Fibroblast of lung (primary cell): ENCODE measurements around the gene EEF2K. TPM values are rescaled to one million over a fixed set of nuclear protein-coding genes. Genes with fewer than 3 reads are reported as not detected.

Experiments used
- DNase-seq, 2 donors: peaks; one replicate each; pipeline versions ENCODE4 v3.0.0 to v3.0.0-alpha.2; 2010; ENCODE audit warnings: low read depth in 2 of 2
- H2AFZ ChIP-seq: 2 replicates; pipeline ENCODE4 v1.5.1; 2012; ENCODE audit warnings: low read length, control low read depth, inconsistent platforms
- H3K27ac ChIP-seq: 2 replicates; pipeline ENCODE4 v1.5.1; 2011; ENCODE audit warnings: low read length, control low read depth; ENCODE audit not compliant: insufficient read depth
- H3K27me3 ChIP-seq: 2 replicates; pipeline ENCODE4 v1.5.1; 2011; ENCODE audit warnings: mild to moderate bottlenecking, low read length; ENCODE audit not compliant: control insufficient read depth, insufficient read depth
- H3K36me3 ChIP-seq: 2 replicates; pipeline ENCODE4 v1.5.1; 2011; ENCODE audit warnings: low read length; ENCODE audit not compliant: control insufficient read depth, insufficient read depth
- H3K4me1 ChIP-seq: 2 replicates; pipeline ENCODE4 v1.5.1; 2011; ENCODE audit warnings: low read length; ENCODE audit not compliant: control insufficient read depth, insufficient read depth; ENCODE audit errors: extremely low read depth
- H3K4me2 ChIP-seq: 2 replicates; pipeline ENCODE4 v1.5.1; 2011; ENCODE audit warnings: low read length, control low read depth; ENCODE audit not compliant: insufficient read depth; ENCODE audit errors: extremely low read depth
- H3K4me3 ChIP-seq, 4 experiments: fragments of 200-600 bp in 1 of 4; sonication (generic) in 1 of 4; replicated peaks in 1 of 4; 2 replicates each; pipeline ENCODE4 v1.5.1; 2011 to 2016; ENCODE audit warnings: low read length in 4 of 4, low read depth in 3 of 4, mild to moderate bottlenecking in 3 of 4, control low read depth in 2 of 4, inconsistent platforms in 1 of 4, mixed read lengths in 1 of 4; ENCODE audit not compliant: insufficient read depth in 1 of 4; ENCODE audit errors: control extremely low read depth in 1 of 4
- H3K79me2 ChIP-seq: 2 replicates; pipeline ENCODE4 v1.5.1; 2012; ENCODE audit warnings: mild to moderate bottlenecking, low read length, inconsistent platforms; ENCODE audit not compliant: control insufficient read depth, insufficient read depth
- H3K9ac ChIP-seq: 2 replicates; pipeline ENCODE4 v1.5.1; 2011; ENCODE audit warnings: mild to moderate bottlenecking, low read length, control low read depth; ENCODE audit not compliant: insufficient read depth
- H3K9me3 ChIP-seq: 2 replicates; pipeline ENCODE4 v1.5.1; 2012; ENCODE audit warnings: low read depth, low read length; ENCODE audit not compliant: control insufficient read depth, insufficient read depth
- H4K20me1 ChIP-seq: 2 replicates; pipeline ENCODE4 v1.5.1; 2011; ENCODE audit warnings: low read length; ENCODE audit not compliant: control insufficient read depth, insufficient read depth; ENCODE audit errors: extremely low read depth
- EZH2 ChIP-seq: IDR thresholded peaks from 2 replicates; pipeline ENCODE4 v1.5.1; 2012; ENCODE audit warnings: low read length, control low read depth, mild to moderate bottlenecking; ENCODE audit errors: missing control alignments
- polyA plus RNA-seq, 2 donors: library from polyadenylated mRNA; depleted of rRNA in 1 of 2; stranded (reverse) in 1 of 2; unstranded in 1 of 2; fragments of >200 nt; gene quantifications; 2 replicates each; pipeline ENCODE4 v1.2.1, GENCODE V29; 2011 to 2012; ENCODE audit warnings: missing spikeins in 1 of 2
- total RNA-seq: library from RNA; depleted of rRNA; stranded (reverse); fragments of >200 nt; gene quantifications from 2 replicates; pipeline ENCODE4 v1.2.1, GENCODE V29; 2014
- TF ChIP-seq, protein P1 (sequence below), 2 donors: IDR thresholded peaks in 1 of 2; conservative IDR thresholded peaks in 1 of 2; 1 replicate in 1 of 2; 2 replicates in 1 of 2; pipeline ENCODE4 v1.5.1; 2011 to 2012; ENCODE audit warnings: low read length in 2 of 2, control low read depth in 1 of 2, inconsistent platforms in 1 of 2, low read depth in 1 of 2, mild to moderate bottlenecking in 1 of 2

EEF2K gene
- total and polyA plus RNA-seq, 2 donors (not counting 1 experiment from before 2014, with no cell fraction given): 8.9 to 22.6 TPM

DNA sequence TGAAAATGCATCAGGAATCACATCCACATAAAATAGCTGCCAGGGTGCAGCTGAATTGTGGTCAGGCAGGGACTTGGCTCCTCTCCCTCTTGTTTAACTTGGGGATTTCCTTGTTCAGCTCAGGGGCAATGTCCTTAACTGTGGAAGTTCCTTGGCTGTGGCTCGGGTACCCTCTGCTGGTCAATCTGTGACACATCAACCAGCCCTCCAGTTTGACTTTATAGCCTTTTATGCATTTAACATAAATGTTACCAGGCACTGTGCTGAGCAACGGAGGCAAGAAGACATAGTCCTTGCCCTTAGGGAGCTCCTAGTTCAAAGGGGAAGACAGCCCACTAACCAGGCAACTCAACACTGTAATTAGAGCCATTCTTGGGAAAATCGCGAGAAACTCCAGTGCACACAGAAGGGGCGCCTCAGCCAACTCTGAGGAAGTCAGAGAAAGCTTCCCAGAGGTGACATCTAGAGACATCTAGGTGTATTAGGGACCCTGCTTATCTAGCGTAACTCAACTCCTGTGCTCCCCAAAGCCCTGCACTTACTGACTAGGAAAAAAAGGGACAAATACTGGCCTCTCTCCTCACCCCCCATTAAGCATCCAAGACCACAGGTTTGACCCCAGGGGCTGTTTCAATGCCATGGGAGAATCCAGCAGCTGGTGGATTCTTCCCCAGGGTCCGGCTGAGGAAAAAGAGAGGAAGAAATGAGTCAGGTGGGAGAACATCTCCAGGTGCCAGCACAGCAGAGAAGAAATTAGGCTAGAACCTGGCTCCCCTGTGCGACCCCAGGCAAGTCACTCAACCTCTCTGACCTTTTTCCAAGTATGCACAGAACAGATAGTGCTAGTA, 17.3 kb upstream of the EEF2K start:
- H3K36me3 ChIP-seq: no peaks in the 10 kb centered on the region
- no peaks in the 10 kb centered on the region for H3K79me2 ChIP-seq
- H3K4me1 ChIP-seq: peaks cover 8% of the 10 kb centered on the region
- no peak for TF ChIP-seq EZH2
- TF ChIP-seq, protein P1, sequence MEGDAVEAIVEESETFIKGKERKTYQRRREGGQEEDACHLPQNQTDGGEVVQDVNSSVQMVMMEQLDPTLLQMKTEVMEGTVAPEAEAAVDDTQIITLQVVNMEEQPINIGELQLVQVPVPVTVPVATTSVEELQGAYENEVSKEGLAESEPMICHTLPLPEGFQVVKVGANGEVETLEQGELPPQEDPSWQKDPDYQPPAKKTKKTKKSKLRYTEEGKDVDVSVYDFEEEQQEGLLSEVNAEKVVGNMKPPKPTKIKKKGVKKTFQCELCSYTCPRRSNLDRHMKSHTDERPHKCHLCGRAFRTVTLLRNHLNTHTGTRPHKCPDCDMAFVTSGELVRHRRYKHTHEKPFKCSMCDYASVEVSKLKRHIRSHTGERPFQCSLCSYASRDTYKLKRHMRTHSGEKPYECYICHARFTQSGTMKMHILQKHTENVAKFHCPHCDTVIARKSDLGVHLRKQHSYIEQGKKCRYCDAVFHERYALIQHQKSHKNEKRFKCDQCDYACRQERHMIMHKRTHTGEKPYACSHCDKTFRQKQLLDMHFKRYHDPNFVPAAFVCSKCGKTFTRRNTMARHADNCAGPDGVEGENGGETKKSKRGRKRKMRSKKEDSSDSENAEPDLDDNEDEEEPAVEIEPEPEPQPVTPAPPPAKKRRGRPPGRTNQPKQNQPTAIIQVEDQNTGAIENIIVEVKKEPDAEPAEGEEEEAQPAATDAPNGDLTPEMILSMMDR (conservative IDR thresholded peaks at IDR 0.05 in 1 of 2, IDR thresholded peaks at IDR 0.05 in 1 of 2; ENCODE audit: low read depth in 1 of 2, low read length in 2 of 2): peak; percentile 89 to 91
- no peaks in the 10 kb centered on the region for H4K20me1 ChIP-seq
- no peak overlapping the region for H3K4me2 ChIP-seq
- H3K27ac ChIP-seq: no peak overlapping the region
- H3K4me3 ChIP-seq: no peak overlapping the region
- no peaks in the 10 kb centered on the region for H3K9me3 ChIP-seq
- DNase-seq: peak; percentile 87 to 96
- no peak overlapping the region for H2AFZ ChIP-seq
- H3K9ac ChIP-seq: no peak overlapping the region
- H3K27me3 ChIP-seq: no peaks in the 10 kb centered on the region

DNA sequence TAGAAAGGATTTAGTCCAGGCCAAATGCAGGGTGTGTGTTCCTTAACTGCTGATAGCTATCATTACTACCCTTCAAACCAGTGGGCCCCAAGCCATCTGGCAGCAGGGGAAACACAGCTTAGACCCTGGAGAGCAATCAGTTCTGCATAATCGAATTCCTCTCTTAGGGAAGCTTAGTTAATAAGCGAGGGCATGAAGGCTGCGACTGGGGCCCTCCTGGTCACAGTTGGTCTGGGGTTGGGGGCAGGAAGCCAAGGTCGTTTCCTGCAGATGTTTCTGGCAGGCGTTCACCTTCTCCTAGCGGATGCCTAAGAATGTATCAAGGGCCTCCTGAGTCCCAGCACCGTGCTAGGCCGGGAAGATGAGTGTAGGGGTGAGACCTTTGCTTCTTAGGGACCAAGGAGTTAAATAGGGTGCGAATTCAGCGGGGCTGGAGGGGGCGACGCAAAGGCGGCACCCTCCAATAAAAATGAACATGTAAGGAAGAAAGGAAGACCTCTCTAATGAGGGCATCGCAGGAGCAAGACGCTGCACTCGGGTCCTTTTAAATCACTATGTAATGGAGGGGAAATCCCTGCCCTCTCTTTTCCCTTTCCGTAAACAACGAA, 16.5 kb upstream of the EEF2K start:
- TF ChIP-seq EZH2: no peak
- TF ChIP-seq, protein P1 (conservative IDR thresholded peaks at IDR 0.05 in 1 of 2, IDR thresholded peaks at IDR 0.05 in 1 of 2; ENCODE audit: low read depth in 1 of 2, low read length in 2 of 2): no peak
- Histone ChIP-seq H3K9me3 (no peaks in the 10 kb centered on the region), H3K4me2 (peak overlapping the region; percentile 79), H3K27me3 (no peaks in the 10 kb centered on the region), H3K36me3 (no peaks in the 10 kb centered on the region), H4K20me1 (no peaks in the 10 kb centered on the region), H3K4me1 (peaks cover 8% of the 10 kb centered on the region), H3K27ac (no peak overlapping the region), H3K4me3 (peak overlapping the region; percentile 36 to 62 (median 57)), H3K79me2 (no peaks in the 10 kb centered on the region), H2AFZ (peak overlapping the region; percentile 46), H3K9ac (peak overlapping the region; percentile 37)
- peak; percentile 21 to 32 for DNase-seq

DNA sequence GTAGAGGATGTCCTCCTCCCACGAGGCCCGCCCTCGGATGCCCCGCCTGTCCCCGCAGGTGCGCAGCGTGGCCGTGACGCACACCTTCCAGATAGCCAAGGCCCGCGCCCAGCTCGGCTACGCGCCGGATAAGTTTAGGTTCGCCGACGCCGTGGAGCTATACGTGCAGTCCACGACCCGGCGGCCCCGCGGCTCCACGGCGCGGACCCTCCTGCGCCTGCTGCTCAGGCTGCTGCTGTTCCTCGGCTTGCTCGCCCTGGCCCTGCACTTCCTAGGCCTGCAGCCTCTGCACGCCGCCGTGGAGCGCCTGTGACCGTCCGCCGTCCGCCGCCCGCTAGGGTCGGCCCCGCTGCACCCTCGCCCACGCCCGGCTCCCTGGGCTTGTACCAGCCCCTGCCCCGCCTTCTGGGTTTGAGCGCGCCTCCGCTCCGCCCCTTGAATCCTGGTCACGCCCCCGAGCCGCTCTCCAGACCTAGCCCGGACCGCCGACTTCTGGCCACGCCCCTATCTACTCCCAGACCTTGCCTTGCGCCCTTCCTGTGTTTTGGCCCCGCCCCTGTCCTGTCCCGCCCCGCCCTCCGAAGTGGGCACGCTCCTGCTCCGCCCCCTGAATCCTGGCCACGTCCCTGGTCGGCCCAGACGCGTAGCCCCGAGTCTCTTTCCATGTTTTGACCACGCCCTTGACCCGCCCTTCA, 15.8 kb upstream of the EEF2K start:
- DNase-seq: peak in 1 of 2 donors; percentile 97
- no peak overlapping the region for H3K27ac ChIP-seq
- peak overlapping the region; percentile 46 for H2AFZ ChIP-seq
- peak overlapping the region; percentile 79 for H3K4me2 ChIP-seq
- no peaks in the 10 kb centered on the region for H3K27me3 ChIP-seq
- peak overlapping the region; percentile 36 to 62 (median 57) for H3K4me3 ChIP-seq
- H3K9me3 ChIP-seq: no peaks in the 10 kb centered on the region
- TF ChIP-seq, protein P1 (conservative IDR thresholded peaks at IDR 0.05 in 1 of 2, IDR thresholded peaks at IDR 0.05 in 1 of 2; ENCODE audit: low read depth in 1 of 2, low read length in 2 of 2): no peak
- no peak for TF ChIP-seq EZH2
- H3K36me3 ChIP-seq: no peaks in the 10 kb centered on the region
- no peaks in the 10 kb centered on the region for H4K20me1 ChIP-seq
- H3K9ac ChIP-seq: peak overlapping the region; percentile 37
- peaks cover 8% of the 10 kb centered on the region for H3K4me1 ChIP-seq
- H3K79me2 ChIP-seq: no peaks in the 10 kb centered on the region
